GM10847 (cell line): ENCODE data around the gene CISD3.

Experiments used
- POLR2A ChIP-seq: IDR thresholded peaks from 2 replicates; pipeline ENCODE4 v1.6.1; 2011; ENCODE audit not compliant: insufficient read length; ENCODE audit errors: extremely low read depth

The CISD3 gene

GRCh38 chr17:38716368-38717005 lies 13.7 kb upstream of the CISD3 start:
- TF ChIP-seq POLR2A, result no peak

DNA sequence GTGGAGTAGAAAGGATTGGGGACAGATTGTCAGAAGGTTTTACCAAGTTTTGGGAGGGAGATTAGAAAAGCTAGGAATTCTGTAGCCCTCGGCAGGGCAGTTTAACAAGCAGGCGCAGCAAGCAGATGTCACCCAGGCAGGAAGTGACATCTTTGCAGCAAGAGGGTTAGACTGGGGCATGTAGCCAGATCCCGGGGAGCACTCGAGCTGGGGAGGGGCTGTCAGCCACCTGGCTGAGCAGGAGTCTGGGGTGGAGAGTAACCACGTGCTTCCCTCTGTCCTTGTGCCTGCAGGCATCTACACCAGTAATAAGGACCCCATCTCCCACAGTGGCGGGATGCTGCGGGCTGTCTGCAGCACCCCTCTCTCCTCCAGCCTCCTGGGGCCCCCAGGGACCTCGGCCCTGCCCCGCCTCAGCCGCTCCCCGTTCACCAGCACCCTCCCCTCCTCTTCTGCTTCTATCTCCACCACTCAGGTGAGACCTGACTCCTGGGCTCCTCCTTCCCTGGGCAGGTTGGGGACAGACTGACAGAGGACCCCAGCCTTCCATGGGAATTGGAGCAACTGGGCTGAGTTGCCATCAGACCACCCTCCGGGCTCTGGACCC lies 12.9 kb upstream of the CISD3 start:
- TF ChIP-seq POLR2A, result no peak

GRCh38 chr17:38719289-38719942 lies 10.7 kb upstream of the CISD3 start:
- no peak for TF ChIP-seq POLR2A

DNA sequence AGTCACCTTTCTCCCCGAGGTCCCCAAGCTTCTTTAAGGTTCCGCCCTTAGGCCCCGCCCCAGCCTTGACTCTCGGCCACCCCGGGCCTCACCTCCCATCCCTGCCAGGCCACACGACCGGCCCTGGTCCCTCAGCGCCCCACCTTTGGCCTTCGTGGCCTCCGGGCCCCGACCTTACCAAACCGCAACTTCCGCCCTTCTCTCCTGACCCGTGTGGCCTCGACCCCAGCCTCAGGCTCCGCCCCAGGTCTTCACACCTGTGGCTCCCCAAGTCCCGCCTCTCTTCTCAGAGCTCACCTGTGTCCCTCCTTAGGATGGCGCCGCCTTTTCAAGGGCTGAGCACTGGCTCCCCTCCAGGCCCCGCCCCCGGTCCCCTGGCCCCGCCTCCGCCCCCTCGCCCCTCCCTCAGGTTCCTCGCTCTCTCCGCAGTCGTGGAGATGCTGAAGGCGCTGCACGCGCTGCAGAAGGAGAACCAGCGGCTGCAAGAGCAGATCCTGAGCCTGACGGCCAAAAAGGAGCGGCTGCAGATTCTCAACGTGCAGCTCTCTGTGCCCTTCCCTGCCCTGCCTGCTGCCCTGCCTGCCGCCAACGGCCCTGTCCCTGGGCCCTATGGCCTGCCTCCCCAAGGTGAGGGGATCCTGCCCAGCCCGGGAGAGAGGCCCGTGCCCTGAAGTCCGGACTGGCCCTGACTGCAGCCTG lies 10.0 kb upstream of the CISD3 start:
- TF ChIP-seq POLR2A, result no peak

- no peak for TF ChIP-seq POLR2A
Measured at GRCh38 chr17:38720941-38721340, 9.2 kb upstream of the CISD3 start.

DNA sequence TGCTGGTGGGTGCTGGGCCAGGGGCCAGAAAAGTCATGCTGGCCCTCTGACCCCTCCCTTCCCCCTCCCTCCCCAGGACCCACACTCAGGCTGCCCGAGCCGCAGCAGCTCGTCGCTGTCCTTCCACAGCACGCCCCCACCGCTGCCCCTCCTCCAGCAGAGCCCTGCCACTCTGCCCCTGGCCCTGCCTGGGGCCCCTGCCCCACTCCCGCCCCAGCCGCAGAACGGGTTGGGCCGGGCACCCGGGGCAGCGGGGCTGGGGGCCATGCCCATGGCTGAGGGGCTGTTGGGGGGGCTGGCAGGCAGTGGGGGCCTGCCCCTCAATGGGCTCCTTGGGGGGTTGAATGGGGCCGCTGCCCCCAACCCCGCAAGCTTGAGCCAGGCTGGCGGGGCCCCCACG lies 8.3 kb upstream of the CISD3 start:
- TF ChIP-seq POLR2A, result no peak

GRCh38 chr17:38724337-38724988 lies 5.7 kb upstream of the CISD3 start:
- no peak for TF ChIP-seq POLR2A

GRCh38 chr17:38725066-38725465 lies 5.1 kb upstream of the CISD3 start:
- no peak for TF ChIP-seq POLR2A

DNA sequence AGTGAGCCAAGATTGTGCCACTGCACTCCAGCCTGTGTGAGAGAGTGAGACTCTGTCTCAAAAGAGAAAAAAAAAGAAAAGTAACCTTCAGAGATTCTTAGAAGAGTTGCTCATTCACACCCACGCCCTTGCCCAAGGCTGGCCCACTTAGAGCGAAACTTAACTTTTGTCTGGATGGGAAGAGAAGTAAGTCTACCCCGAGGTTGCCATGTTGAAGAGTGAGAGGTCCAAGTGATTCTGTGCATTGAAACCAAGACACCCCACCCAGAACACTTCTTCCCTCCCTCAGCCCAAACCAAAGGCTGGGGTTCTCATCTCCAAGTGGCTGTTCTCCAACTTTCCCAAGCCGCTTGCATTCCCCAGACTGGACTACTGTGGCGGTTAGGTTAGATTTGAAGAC lies 2.4 kb upstream of the CISD3 start:
- no peak for TF ChIP-seq POLR2A

DNA sequence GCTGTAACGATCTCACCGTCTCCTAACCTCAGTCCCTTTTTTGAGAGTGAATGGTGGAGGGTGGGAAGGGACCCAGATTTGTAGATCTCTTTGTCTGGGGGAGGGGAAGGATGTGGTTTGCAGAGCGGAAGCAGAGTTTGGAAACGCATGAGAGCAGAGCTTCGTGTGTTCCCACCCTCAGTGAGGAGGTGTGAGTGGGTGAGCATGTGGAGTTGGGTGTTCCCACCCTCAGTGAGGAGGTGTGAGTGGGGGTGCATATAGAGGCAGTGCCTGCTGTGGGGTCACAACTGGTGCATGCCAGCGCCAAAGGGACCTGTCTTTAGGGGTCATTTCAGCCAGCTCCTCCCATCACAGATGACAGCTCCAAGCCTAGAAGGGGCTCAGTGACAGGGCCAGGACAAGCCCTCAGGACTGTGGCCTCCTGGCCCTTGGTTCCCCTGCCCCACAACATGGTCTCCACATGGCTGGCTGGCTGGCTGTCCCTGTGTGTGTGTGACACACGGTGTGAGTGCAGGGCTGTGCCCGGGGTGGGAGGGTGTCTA lies 1.8 kb upstream of the CISD3 start:
- TF ChIP-seq POLR2A, result no peak

DNA sequence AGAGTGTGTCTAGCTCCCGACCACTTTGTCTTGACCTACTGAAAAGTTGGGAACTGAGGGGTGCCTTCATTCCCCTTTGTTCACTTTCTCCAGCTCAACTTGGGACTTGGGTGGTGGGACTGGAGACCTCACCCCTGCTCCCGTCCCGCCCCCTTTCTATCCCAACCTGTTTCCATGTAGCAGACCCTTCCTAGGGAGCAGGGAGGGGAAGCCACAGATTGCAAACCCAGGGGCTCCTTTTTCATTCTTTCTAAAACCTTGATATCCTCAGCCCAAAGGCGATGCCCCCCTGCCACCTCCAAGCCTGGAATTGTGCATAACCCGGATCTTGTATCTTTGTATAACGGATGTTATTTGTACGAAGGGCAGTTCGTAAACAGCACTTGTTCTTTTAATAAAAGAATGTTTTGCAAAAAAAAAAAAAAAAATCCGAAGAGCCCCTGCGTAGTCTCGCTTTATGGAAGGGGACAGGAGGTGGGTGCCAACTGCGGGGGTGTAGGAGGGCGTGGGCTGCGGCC lies 714 bp upstream of the CISD3 start:
- TF ChIP-seq POLR2A, result no peak

DNA sequence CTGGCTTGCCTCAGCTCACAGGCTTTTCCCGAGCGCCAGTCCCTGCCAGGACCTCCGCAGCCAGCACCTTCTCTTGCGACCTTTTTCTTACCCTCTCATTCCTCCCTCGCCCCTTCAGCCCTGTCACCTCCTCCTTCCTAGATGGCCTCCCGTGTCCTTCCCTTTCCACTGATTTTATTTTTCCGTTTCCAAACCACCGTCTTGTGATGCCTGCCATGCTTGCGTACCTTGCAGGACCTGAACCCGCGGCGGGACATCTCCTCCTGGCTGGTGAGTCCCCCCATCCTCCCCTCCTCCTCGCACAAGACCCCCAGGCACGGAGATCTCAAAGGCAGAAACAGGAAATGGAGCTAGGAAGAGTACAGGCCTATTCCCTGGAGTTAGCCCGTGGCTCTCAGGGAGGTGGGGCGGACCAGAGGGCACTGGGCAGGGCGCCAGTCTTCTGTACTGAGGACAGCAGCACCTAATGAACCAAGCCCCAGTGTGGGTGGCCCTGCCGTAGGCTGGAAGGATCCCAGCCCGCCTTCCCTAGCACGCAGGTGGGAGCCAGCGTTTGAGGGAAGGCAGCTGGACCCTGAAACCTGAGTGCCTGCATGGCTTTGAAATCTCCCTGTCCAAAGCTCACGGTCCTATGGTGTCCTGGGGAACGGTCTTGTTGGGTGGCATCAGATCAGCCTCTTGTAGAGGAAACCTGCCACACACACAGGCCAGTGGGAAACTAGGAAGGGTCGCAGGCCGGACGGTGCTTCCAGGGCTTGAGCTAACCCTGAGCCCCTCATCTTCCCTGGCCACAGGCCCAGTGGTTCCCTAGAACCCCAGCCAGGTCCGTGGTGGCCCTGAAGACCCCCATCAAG lies 612 bp downstream of the CISD3 start:
- no peak for TF ChIP-seq POLR2A

DNA sequence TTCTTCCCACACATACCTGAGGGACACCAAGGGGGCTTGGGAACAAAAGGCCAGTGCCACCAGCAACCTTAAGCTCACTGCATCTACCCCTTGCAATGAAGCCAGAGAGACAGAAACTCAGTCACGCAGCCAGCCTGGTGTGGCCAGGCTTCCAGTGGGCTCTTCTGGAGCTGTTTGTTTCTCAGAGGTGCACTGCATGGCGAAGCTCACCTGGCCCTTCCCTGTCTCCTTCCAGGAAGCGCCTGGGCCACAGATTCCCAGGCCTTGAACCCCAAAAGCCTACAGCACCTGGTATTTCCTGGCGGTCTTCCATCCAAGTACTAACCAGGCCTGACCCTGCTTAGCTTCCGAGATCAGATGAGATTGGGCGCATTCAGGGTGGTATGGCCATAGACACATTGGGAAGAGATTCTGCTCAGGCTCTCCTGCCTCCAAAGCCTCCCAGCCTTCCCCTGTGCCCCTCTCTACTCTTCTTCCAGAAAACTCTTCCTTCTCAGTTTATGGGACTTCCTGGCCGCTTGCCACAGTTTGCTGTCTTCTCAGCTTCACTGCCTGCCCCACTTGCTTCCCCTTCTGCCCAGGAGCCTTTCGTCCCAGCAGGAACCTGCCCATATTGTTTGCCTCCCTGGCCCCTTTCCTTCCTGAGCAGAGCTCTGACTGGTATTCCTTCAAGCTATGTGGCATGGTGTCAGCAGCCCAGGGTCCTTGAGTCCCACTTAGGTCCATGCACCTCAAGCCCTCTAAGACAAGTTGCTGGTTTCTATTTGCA lies 1.6 kb downstream of the CISD3 start:
- no peak for TF ChIP-seq POLR2A

DNA sequence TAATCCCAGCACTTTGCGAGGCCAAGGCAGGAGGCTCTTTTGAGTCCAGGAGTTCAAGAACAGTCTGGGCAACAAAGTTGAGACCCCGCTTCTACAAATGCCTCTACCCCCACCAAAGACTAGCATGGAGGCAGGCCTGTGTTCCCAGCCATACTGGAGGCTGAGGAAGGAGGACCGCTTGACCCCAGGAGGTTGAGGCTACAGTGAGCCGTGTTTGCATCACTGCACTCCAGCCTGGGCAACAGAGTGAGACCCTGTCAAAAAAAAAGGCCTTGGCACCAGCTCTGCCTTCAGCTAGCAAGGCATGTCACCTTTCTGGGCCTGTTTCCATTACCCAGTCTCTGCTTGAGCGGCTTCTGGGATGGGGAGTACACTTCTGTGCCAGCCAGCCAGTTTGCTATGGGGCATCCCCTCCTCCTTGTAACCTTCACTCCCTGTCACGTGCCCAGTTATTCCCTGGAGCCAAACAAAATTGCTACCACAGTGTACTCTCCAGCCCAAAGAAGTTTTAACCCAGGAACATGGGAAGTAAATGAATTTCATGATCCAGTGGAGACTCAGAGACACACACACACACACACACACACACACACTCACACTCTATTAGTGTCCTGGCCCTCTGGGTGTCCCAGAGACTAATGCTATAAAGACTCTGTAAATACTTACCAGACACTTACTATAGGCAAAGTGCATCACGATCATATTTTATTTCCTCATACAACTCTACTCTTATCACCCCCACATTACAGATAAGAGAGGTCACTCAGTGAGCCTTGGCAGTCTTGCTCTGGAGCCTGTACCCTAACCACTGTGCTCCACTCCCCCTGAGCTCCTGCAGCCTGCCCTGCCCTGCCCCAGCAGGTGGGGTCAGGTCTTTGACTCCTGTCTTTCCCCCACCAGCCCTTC lies 2.5 kb downstream of the CISD3 start:
- TF ChIP-seq POLR2A, result no peak
